Neuronal stem cell (in vitro differentiated cells): Measurements from ENCODE around the gene MYO16.

Source experiments
- DNase-seq: peaks from one replicate; pipeline ENCODE4 v3.0.0-alpha.2; 2013; ENCODE audit warnings: low spot score
- H2AFZ ChIP-seq: one replicate; pipeline ENCODE4 v1.6.1; 2013; ENCODE audit warnings: mild to moderate bottlenecking, low read length, inconsistent platforms
- H2AK5ac ChIP-seq: 2 replicates; pipeline ENCODE4 v1.6.1; 2013; ENCODE audit warnings: low read depth, mild to moderate bottlenecking, inconsistent platforms, low read length, moderate library complexity, mixed read lengths
- H2BK120ac ChIP-seq: 2 replicates; pipeline ENCODE4 v1.6.1; 2013; ENCODE audit warnings: low read depth, mild to moderate bottlenecking, inconsistent platforms, low read length, moderate library complexity, mixed read lengths
- H2BK12ac ChIP-seq: one replicate; pipeline ENCODE4 v1.6.1; 2013; ENCODE audit warnings: low read length, inconsistent platforms
- H2BK15ac ChIP-seq: 2 replicates; pipeline ENCODE4 v1.6.1; 2013; ENCODE audit warnings: mild to moderate bottlenecking, low read length, inconsistent platforms, mixed read lengths
- H2BK5ac ChIP-seq: one replicate; pipeline ENCODE4 v1.6.1; 2013; ENCODE audit warnings: inconsistent platforms, mild to moderate bottlenecking, low read length, moderate library complexity
- H3K14ac ChIP-seq: one replicate; pipeline ENCODE4 v1.6.1; 2013; ENCODE audit warnings: low read length, inconsistent platforms
- H3K18ac ChIP-seq: 2 replicates; pipeline ENCODE4 v1.6.1; 2013; ENCODE audit warnings: low read length, inconsistent platforms
- H3K23ac ChIP-seq: 2 replicates; pipeline ENCODE4 v1.6.1; 2013; ENCODE audit warnings: low read depth, mild to moderate bottlenecking, mixed read lengths, low read length, inconsistent platforms; ENCODE audit not compliant: poor library complexity
- H3K27ac ChIP-seq: replicated peaks from 3 replicates; pipeline ENCODE4 v1.5.1; 2013; ENCODE audit warnings: low read length, inconsistent platforms
- H3K27me3 ChIP-seq, 3 experiments: 2 replicates each; pipeline ENCODE4 v1.6.1; 2013; ENCODE audit warnings: low read length in 3 of 3, mild to moderate bottlenecking in 2 of 3, inconsistent platforms in 1 of 3, low read depth in 1 of 3, mixed read lengths in 1 of 3, moderate library complexity in 1 of 3; ENCODE audit not compliant: control insufficient read depth in 3 of 3, insufficient read depth in 3 of 3
- H3K36me3 ChIP-seq, 2 donors: replicated peaks in 1 of 2; 2 replicates each; pipeline ENCODE4 v1.6.1; 2013; ENCODE audit warnings: low read length in 2 of 2; ENCODE audit not compliant: control insufficient read depth in 2 of 2, insufficient read depth in 2 of 2
- H3K4ac ChIP-seq: 2 replicates; pipeline ENCODE4 v1.6.1; 2013; ENCODE audit warnings: inconsistent platforms, mild to moderate bottlenecking, low read length, moderate library complexity
- H3K4me1 ChIP-seq, 2 donors: 1 replicate in 1 of 2; 2 replicates in 1 of 2; pipeline ENCODE4 v1.6.1; 2013; ENCODE audit warnings: low read length in 2 of 2, low read depth in 1 of 2; ENCODE audit not compliant: control insufficient read depth in 2 of 2, insufficient read depth in 1 of 2
- H3K4me2 ChIP-seq: one replicate; pipeline ENCODE4 v1.6.1; 2013; ENCODE audit warnings: mild to moderate bottlenecking, low read length, inconsistent platforms; ENCODE audit not compliant: insufficient read depth, poor library complexity, severe bottlenecking
- H3K4me3 ChIP-seq, 2 donors: 2 replicates each; pipeline ENCODE4 v1.5.1; 2013; ENCODE audit warnings: low read length in 2 of 2, mild to moderate bottlenecking in 2 of 2, inconsistent platforms in 1 of 2, moderate library complexity in 1 of 2
- H3K79me1 ChIP-seq: one replicate; pipeline ENCODE4 v1.6.1; 2013; ENCODE audit warnings: low read depth, mild to moderate bottlenecking, inconsistent platforms, low read length, moderate library complexity
- H3K9ac ChIP-seq: one replicate; pipeline ENCODE4 v1.6.1; 2013; ENCODE audit warnings: mild to moderate bottlenecking, low read depth, low read length, inconsistent platforms; ENCODE audit not compliant: poor library complexity
- H3K9me3 ChIP-seq, 2 donors: replicated peaks in 1 of 2; 2 replicates each; pipeline versions ENCODE3 to v1.6.1; 2013; ENCODE audit warnings: low read length in 2 of 2, mild to moderate bottlenecking in 2 of 2, inconsistent platforms in 1 of 2, low read depth in 1 of 2, mixed read lengths in 1 of 2, moderate library complexity in 1 of 2; ENCODE audit not compliant: control insufficient read depth in 2 of 2, insufficient read depth in 1 of 2
- H4K8ac ChIP-seq: one replicate; pipeline ENCODE4 v1.6.1; 2013; ENCODE audit warnings: low read depth, mild to moderate bottlenecking, inconsistent platforms, low read length, moderate library complexity
- H4K91ac ChIP-seq: one replicate; pipeline ENCODE4 v1.6.1; 2013; ENCODE audit warnings: low read length, low read depth, mild to moderate bottlenecking, inconsistent platforms; ENCODE audit not compliant: poor library complexity
- WGBS, 2 donors: extraction: QIAGEN DNeasy Blood & Tissue Kit; methylation state at CpG; one replicate each; pipeline ENCODE4 v1.1.7; 2013; ENCODE audit warnings: missing lambda C conversion rate in 2 of 2, mixed read lengths in 1 of 2; ENCODE audit not compliant: insufficient read length in 2 of 2, insufficient replicate concordance in 1 of 2; ENCODE audit errors: extremely low coverage in 2 of 2; 5-methylcytosine and 5-hydroxymethylcytosine counted together

Gene MYO16

DNA sequence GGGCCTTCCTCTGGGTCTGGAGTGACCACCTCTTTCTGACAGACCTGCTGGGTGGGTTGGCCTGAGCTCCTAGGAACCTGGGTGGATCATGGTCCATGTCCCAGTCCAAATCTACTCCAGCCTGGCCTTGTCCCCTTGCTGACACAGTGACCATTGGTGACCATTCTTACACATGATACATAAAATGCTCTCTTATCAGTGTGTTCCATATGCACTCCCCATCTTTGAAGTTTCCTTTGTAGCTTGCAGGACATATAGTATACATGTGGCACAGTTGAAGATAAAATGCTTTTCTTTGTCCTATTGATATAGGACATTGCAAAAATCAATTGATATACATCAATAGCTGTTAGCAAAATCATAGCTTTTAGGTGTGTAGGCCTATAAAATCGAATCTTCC lies 291.8 kb downstream of the MYO16 start:
- no peak overlapping the region for H3K23ac ChIP-seq
- no peaks in the 10 kb centered on the region for H3K4me1 ChIP-seq
- no CpG with 5 or more reads among the region's 1 CpG for WGBS, 2 donors
- H4K8ac ChIP-seq, result no peak overlapping the region
- no peak for DNase-seq
- no peak overlapping the region for H2AFZ ChIP-seq
- no peak overlapping the region for H4K91ac ChIP-seq
- H2AK5ac ChIP-seq, result no peak overlapping the region
- no peak overlapping the region for H3K18ac ChIP-seq
- no peaks in the 10 kb centered on the region for H3K79me1 ChIP-seq
- no peak overlapping the region for H3K4me2 ChIP-seq
- no peak overlapping the region for H2BK15ac ChIP-seq
- peaks cover 0 to 3% of the 10 kb centered on the region in 2 donors for H3K9me3 ChIP-seq
- H3K4ac ChIP-seq, result no peak overlapping the region
- no peak overlapping the region for H3K9ac ChIP-seq
- H3K14ac ChIP-seq, result no peak overlapping the region
- H3K27me3 ChIP-seq, result no peaks in the 10 kb centered on the region
- H2BK12ac ChIP-seq, result no peak overlapping the region
- no peak overlapping the region for H3K27ac ChIP-seq
- H2BK5ac ChIP-seq, result no peak overlapping the region
- H2BK120ac ChIP-seq, result no peak overlapping the region
- H3K4me3 ChIP-seq, result no peak overlapping the region
- H3K36me3 ChIP-seq, result no peaks in the 10 kb centered on the region

DNA sequence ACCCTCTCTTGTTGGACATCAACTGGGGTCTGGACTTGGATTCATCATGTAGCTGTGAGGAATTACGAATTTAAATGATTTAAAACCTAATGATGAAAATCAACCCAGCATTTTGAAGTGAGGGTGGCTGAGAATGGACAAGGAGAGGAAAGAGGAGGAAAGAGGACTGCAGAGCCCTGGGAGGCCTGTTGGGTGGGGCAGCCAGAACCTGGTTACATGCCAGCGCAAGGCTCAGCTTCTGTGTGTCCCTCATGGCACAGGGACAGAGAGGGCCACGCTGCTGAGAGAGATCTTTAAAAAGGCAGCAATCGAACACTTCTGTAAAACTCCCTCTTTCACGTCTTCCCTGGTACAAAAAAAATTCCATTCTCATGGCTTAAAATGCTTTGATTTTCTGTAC lies 292.7 kb downstream of the MYO16 start:
- no CpG with 5 or more reads among the region's 5 CpGs for WGBS, 2 donors
- Histone ChIP-seq H2BK5ac (no peak overlapping the region), H3K9ac (no peak overlapping the region), H3K4me2 (no peak overlapping the region), H3K27me3 (no peaks in the 10 kb centered on the region), H2BK120ac (no peak overlapping the region), H3K79me1 (no peaks in the 10 kb centered on the region), H3K4me3 (no peak overlapping the region), H2AFZ (no peak overlapping the region), H3K4ac (no peak overlapping the region), H3K23ac (no peak overlapping the region), H4K8ac (no peak overlapping the region), H3K4me1 (no peaks in the 10 kb centered on the region), H4K91ac (no peak overlapping the region), H3K14ac (no peak overlapping the region), H3K36me3 (no peaks in the 10 kb centered on the region), H2AK5ac (no peak overlapping the region), H2BK12ac (no peak overlapping the region), H3K27ac (no peak overlapping the region), H2BK15ac (no peak overlapping the region), H3K9me3 (peaks cover 0 to 3% of the 10 kb centered on the region in 2 donors), H3K18ac (no peak overlapping the region)
- no peak for DNase-seq

DNA sequence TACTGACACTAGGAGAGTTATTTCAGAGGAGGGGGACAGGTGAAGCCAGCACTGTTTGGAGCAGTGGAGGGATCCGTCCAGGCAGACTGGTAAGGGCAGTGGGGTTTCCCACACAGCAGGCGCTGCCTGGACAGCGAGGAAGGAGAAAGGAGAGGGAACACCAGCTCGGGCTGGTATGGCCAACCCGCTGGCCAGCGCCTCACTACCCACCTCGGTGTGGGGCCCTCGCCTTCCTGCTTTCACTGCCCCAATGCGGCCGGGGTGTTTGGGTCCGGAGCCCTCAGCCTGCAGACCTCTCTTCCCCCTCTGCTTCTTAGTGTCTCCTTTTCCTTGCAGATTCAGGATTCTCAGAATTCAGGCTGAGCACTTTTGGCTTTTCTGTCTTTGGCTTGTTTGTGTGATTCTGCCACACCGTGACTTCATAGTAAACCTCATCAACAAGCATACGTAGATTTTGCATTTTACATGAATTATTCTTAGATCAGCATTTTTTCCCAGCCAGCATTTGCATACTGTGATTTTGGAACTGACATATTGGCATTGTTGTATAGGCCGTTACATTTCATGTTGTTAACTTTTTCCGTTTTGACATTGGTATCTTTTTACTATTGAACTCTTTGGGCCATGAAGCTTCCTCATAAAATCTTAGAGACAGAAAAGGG lies 294.1 kb downstream of the MYO16 start:
- Histone ChIP-seq H3K27ac (no peak overlapping the region), H3K9ac (no peak overlapping the region), H2BK120ac (no peak overlapping the region), H2BK15ac (no peak overlapping the region), H3K23ac (no peak overlapping the region), H4K8ac (no peak overlapping the region), H3K18ac (peak overlapping the region; percentile 27), H2BK5ac (no peak overlapping the region), H3K9me3 (peaks cover 0 to 3% of the 10 kb centered on the region in 2 donors), H4K91ac (no peak overlapping the region), H3K4me2 (no peak overlapping the region), H2AFZ (no peak overlapping the region), H3K36me3 (no peaks in the 10 kb centered on the region), H3K14ac (no peak overlapping the region), H2BK12ac (no peak overlapping the region), H3K27me3 (no peaks in the 10 kb centered on the region), H3K4me3 (no peak overlapping the region), H2AK5ac (no peak overlapping the region), H3K4me1 (no peaks in the 10 kb centered on the region), H3K4ac (no peak overlapping the region), H3K79me1 (no peaks in the 10 kb centered on the region)
- WGBS, 2 donors, result no CpG with 5 or more reads among the region's 15 CpGs
- no peak for DNase-seq

DNA sequence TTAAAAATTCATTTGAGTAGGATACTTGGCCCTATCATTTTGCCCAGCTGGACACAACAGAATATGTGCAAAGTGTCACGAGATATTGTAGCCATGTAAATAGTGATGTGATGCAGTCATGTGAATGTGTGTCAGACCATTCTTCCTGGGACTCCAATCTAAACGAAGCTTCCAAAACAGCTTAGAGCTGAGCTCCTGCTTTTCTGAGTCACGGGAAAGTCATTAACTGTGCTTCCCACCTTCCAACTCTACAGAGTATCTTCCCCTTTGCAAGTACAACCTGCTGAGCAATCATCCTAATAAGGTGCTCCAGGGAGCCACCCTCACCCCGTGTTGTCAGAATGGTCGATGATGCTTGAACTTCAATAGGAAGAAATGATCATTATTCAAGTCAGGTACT lies 294.7 kb downstream of the MYO16 start:
- H3K27ac ChIP-seq, result no peak overlapping the region
- no peak overlapping the region for H2BK15ac ChIP-seq
- H2BK120ac ChIP-seq, result no peak overlapping the region
- H3K14ac ChIP-seq, result no peak overlapping the region
- H2AFZ ChIP-seq, result no peak overlapping the region
- H3K4me3 ChIP-seq, result no peak overlapping the region
- no peaks in the 10 kb centered on the region for H3K4me1 ChIP-seq
- H2BK12ac ChIP-seq, result no peak overlapping the region
- DNase-seq, result no peak
- H3K9me3 ChIP-seq, result peaks cover 0 to 3% of the 10 kb centered on the region in 2 donors
- no peak overlapping the region for H4K8ac ChIP-seq
- no peak overlapping the region for H2BK5ac ChIP-seq
- no peak overlapping the region for H3K9ac ChIP-seq
- H4K91ac ChIP-seq, result no peak overlapping the region
- H3K4ac ChIP-seq, result no peak overlapping the region
- H3K23ac ChIP-seq, result no peak overlapping the region
- no peaks in the 10 kb centered on the region for H3K27me3 ChIP-seq
- WGBS, 2 donors, result no CpG with 5 or more reads among the region's 5 CpGs
- H3K36me3 ChIP-seq, result no peaks in the 10 kb centered on the region
- no peak overlapping the region for H2AK5ac ChIP-seq
- H3K4me2 ChIP-seq, result no peak overlapping the region
- no peaks in the 10 kb centered on the region for H3K79me1 ChIP-seq
- no peak overlapping the region for H3K18ac ChIP-seq
